GM21423 (cell line): ENCODE measurements around the gene ATP1A1.

Experiments
- ATAC-seq: cut with Tn5 transposase; IDR thresholded peaks from one replicate; pipeline ENCODE4 v1.9.1; 2021; ENCODE audit warnings: mild to moderate bottlenecking, moderate library complexity; ENCODE audit not compliant: unreplicated experiment

Gene ATP1A1

DNA sequence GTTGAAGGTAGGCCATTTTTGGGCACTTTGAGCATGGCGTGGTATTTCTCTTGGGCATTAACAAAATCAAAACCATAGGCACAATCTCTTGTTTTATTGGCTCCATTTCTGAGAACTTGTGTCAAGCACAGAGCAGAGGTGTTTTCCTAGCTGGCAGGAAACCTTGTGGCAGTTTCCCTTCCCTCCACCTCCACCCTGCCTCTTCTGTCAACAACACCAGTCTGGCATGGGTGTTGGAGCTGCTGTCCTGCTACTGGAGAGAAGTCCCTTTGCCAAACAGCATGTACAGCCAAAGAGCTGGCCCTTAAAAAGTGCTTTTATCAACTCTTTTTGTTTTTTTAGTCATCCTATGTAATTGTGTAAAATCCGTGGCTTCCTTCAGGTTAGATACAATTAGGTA, 16.0 kb downstream of the ATP1A1 start:
- ATAC-seq: no peak

DNA sequence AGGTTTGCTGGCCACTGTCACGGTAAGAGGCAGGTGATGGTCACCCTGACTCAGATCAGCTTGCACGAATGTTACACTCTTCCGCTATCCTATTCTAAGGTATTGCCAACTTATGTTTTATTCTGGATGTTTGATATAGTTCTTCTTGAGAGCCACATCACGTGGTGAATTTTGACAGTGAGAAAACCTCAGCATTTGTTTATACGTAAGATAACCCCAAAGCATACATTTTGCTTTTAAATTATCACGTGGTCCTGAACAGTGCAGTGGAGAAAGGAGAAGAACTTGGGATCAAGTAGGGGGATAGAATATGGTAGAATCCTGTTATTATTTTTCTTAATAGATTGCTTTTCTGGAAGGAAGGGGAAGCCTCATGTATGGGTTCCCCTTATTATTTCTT, 16.6 kb downstream of the ATP1A1 start:
- ATAC-seq: no peak

DNA sequence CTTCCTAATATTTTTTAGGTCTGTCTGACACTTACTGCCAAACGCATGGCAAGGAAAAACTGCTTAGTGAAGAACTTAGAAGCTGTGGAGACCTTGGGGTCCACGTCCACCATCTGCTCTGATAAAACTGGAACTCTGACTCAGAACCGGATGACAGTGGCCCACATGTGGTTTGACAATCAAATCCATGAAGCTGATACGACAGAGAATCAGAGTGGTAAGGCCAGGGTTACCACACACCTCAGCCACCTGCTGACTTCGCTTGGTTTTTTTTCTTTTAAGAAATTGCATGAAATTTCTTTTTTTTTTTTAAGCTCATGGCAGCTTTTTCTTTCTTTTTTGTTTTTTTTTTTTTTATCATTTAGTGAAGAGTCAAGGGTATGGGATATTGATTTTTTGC, 17.2 kb downstream of the ATP1A1 start:
- peak; percentile 56 for ATAC-seq

DNA sequence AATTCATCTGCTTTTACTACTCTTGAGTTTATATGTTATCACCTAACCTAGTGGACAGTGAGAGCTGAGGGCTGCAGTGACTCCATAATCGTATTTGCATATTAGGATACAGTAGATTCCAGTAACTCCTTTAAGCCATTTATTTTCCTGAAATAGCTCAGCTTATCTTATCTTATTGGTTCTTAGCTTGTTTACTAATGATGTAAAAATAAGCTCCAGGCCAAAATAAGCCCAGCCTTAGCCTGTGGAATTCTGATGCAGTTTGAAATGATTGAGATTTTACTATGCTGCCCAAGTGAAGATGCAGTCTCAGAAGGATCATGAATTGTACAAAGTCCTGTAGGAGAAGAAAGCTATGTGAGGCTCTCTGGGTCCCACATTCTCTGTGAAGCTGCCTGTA, 18.1 kb downstream of the ATP1A1 start:
- no peak for ATAC-seq

DNA sequence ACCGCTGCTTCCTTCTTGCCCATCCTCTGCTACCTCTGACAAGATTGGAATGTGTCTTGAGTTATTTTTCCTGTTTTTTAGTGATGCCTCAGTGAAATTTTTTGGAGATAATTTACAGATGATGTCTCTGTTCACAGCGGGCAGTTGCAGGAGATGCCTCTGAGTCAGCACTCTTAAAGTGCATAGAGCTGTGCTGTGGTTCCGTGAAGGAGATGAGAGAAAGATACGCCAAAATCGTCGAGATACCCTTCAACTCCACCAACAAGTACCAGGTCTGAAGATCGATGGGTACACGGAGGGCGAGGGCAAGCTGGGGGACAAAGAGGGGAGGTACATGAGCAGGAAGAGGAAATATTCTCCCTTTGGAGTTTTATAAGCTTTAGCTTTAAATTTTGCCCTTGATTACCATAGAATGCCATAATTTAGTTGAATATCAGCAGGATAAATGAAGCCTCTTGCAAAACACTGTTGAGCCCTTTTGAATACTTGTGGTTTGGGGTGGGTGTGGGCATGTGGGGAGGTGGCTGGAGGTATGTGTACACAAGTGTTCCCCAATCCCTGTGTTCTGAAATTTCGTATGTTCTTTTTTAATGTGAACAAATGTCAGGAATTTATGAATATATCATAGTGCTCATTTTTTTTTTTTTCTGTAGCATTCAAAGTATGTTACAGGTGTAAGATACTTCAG, 19.8 kb downstream of the ATP1A1 start:
- no peak for ATAC-seq

DNA sequence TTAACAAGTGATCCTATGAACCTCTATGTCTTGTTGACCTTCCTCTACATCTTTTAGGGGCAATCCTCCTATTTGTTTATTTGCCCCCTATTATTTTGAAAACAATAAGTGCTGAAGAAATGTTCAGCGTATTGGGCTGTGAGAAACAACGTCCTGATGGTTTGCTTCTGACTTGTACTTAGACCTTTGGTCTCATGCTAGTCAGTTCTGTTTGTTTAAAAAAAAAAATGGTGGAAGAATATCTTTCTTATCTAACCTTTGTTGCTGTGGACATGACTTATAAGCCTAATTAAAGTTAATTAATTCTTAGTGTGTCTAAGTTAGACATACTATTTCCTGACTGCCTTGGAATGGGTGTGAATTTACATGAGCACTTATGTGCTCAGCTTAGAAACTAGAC, 20.7 kb downstream of the ATP1A1 start:
- ATAC-seq: no peak

DNA sequence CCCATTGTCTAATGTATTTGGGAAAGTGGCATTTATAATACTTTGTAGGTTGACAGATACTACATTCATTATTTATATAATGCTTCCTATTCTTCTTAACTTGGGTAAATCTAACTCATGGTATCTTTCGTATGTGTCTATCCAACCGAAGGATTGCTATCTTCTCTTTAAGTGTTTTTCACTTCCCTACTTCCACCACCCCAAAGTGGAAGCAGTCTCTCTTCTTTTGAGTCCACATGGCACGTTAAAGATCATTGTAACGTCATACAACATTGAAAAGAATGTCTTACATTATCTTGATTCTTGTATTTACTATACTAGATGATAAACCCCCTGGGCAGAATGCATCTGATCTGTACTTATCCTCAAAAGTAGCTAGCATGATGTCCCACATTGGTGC, 21.2 kb downstream of the ATP1A1 start:
- ATAC-seq: no peak

DNA sequence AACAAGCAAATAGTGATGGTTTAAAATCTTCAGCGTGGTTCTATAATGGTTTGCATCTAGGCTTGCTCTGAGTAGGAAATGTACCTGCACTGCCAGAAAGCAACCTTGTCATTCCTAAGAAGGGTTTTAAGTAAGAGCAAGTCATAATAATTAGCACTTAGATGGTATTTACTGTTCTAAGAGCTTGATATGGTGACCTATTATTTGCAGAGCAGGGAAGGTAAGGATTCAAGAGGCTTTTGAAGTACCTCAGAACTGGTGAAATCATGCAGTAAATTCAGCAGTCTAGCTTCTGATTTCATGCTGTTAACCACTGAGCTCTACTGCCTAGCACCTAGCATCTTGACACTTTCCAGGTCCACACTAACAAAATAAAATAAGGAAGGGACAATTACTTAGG, 23.7 kb downstream of the ATP1A1 start:
- no peak for ATAC-seq

DNA sequence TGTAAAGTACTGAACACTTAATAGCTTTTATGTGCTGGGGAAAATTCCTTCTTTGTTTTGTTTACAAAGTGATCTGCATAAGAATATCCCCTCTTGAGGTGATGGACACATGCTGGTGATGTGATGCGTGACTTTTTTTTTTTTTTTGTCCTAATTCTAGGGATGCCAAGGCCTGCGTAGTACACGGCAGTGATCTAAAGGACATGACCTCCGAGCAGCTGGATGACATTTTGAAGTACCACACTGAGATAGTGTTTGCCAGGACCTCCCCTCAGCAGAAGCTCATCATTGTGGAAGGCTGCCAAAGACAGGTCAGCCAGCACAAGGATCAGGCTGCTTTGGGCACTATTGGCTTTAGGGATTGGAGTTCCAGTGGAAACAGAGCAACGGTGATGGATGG, 24.7 kb downstream of the ATP1A1 start:
- no peak for ATAC-seq

DNA sequence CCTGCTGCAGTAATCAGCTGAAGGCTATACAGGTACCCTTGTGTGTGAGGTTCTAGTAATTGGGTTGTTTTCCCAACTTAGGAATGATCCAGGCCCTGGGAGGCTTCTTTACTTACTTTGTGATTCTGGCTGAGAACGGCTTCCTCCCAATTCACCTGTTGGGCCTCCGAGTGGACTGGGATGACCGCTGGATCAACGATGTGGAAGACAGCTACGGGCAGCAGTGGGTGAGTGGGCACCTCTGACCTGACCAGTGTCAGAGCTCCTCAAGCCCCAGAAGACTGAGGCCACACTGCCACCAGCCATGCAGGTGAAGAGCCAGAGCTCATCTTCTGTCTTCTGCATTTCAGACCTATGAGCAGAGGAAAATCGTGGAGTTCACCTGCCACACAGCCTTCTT, 27.7 kb downstream of the ATP1A1 start:
- ATAC-seq: no peak

DNA sequence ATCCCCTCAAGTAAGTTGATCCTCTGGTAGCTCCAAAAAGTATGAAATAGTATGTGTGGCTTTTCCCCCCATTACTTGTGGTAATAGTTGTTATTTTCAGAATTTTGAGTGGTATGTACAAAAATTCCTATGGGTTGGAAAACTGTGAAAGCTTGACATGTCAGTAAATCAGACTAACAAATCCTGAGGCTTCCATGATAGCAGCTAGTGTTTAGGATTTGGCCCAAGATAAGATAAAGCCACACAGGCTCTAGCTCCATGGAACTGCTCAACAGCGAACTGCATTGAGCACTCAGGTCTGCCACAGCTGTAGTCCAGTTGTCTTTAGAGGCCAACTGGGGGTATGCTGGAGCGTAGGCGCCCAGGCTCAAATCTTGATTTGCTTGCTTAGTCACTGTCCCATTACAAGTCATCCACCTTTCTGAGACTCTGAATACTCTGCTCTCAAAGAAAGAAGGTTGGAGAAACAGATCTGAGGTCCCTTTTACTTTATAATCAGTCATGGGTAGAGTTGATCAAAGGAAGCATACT, 28.7 kb downstream of the ATP1A1 start:
- no peak for ATAC-seq

DNA sequence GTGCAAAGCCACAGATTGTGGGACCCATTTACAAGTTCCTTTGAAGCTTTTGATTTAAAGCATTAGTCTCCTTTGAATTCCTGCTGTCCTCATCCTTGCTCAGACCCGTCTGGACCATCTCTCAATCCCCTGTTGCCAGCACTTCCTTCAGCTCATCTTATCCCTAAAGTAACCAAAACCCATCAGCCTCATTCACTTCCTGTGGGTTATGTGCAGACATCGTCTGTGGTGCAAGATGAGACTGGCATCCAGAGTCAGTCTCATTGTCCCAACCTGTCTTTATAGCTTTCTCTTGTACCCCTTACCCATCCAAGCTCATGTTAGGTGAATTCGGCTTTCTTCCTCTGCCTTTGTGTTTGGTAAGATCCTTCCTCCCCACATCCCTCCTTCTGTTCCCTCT, 29.3 kb downstream of the ATP1A1 start:
- no peak for ATAC-seq

DNA sequence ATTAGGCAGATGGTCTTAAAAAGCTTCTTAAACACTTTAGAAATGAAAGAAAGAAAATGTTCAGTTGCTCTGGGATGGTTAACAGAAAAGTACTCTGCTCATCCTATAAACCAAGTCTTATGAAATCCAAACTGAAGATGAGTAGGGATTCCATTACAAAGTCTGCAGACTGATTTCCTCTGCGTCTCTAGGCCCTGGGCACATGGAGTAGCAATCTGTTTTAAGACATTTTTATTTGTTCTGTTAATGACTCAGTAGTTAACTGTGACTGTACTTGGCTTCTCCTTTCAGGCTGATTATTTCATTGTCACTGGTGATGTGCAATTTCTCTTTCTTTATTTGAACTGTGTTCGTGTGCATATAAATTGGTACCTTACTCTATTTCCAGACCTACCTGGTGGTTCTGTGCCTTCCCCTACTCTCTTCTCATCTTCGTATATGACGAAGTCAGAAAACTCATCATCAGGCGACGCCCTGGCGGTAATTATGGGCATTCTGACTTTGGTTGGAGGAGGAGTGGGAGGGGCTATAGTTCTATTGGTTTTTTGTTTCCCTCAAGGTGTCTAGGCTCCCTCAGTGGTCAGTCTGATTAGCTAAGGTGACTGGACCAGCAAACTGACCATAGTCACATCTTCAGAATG, 30.6 kb downstream of the ATP1A1 start:
- no peak for ATAC-seq

DNA sequence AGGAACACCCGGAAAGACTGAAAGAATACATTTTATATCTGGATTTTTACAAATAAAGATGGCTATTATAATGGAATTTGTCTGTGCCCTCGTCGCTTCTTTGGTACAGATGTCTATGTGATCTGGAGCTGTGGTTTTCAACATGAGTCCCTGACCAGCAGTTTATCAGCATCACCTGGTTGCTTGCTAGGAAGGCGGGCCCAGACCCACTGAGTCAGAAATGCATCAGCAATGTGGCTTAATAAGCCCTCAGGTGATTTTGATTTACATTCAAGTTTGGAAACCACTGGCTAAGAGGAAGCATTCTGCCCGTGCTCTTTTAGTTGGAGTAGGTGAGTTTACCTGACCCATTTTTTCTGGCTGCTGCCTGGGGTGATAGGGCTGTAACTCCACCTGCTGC, 31.7 kb downstream of the ATP1A1 start:
- no peak for ATAC-seq

DNA sequence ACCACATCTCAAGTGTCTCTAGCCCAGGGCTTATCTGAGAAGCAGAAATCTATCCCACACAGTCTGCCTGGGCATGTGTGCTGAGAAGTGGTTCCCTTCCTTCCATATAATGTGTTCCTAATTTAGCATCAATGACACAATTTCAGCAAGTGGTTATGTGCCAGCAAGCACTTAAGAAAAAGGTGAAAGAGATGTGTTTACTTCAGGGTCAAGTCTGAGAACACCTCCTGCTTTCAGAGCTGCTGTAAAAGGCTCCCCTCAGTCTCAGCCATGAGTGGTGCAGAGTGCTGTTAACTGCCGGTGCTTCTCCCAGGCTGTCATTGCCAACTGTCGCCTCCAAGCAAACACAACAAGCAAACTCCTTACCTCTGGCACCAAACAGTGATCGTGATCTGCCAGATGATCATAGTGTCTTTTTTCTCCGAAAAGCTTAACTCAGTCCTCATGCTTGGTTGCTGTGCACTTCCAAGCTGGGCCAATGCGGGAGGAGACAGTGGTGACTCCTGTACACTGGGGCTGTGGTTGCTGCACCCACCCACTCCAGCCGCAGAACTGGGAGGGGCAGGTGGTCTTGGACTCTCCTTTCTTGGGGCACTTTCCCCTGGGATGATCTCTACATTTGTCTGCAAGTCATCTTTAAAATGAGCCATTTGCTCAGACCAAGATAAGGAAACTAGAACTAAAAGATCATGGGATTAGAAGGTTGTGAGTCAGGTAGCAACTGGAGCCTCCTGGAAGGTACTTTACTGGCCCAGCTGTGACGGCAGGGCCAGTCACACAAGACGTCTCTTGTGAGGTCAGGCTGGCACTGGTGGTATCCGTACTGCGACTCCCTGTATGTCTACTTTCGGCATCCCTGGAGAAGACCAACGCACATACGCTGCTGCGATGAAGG, 32.4 kb downstream of the ATP1A1 start:
- no peak for ATAC-seq

DNA sequence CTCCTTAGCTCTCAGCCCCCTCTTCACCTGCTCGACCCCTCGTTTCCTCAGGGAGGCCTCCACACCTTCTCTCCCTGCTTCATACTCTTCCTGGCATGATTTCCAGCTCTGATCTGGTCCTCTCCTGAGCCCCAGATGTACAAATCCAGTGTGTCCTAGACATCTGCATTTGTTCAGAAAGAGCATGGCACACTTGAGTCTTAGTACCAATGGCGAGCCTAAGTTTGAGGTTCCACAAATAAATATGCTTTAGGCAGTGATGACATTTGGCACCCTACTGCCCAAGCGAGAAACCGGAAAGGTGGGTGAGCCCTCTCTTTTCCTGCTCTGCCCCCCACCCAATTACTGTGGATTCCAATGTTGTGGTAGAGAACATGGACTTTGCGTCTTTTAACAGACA, 34.0 kb downstream of the ATP1A1 start:
- ATAC-seq: no peak

DNA sequence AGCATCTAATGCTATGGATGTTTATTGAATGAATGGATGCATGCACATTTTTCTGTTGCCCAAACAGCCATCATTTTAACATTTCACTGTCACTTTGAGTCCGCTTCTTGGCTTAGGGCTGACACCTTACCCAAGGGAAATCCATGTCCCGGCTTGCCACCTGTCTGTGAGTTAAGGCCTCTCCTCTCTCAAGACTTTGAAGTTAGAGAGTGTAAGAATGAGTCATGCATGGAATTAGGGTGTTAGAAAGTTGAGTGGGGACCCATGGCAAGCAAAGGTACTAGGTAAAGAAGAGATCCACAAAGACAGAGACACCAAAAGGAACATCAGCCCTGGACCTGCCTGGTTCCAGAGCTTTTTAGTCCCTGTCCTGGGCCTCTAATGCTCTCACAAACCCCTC, 35.1 kb downstream of the ATP1A1 start:
- no peak for ATAC-seq

DNA sequence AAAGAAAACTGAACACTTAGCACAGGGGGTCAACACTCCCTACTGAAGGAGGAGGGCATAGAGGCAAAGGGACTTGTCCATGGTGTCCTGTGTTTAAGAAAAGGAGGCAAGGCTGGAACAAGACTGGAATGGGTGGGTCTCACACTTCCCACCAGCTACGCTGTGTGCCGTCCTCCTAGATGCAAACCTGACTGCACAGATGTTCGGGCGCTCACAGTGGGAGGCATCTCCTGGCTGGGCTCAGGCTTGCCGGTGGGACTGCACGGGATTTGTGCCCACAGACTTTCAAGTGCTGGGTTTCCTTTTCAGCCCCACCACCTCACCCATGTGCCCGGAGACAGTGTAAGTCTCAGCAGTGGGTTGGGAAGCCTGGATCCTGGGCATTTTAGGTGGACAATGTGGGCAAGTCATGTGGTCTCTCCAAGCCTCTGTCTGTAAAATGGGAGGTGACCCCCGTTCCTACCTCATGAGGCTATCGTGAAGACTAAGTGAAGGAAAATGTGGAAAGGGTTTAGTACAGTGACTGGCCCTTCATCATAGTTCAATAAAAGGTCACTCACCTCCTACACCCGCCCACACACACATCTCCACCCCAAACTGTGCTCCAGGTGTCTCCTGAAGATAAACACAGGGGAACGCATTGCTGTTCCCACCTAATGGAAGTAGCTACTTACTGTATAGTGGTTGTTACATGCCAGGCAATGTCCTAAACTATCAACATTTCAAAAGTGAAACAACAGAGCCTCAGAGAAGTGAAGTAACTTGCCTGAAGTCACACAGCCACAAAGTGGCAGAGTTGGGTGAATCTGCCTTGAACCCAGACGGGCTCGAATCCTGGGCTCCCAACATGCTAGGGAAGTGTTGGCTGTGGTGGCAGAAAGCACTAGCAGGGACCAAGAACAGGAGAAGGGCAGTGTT, 36.0 kb downstream of the ATP1A1 start:
- no peak for ATAC-seq

DNA sequence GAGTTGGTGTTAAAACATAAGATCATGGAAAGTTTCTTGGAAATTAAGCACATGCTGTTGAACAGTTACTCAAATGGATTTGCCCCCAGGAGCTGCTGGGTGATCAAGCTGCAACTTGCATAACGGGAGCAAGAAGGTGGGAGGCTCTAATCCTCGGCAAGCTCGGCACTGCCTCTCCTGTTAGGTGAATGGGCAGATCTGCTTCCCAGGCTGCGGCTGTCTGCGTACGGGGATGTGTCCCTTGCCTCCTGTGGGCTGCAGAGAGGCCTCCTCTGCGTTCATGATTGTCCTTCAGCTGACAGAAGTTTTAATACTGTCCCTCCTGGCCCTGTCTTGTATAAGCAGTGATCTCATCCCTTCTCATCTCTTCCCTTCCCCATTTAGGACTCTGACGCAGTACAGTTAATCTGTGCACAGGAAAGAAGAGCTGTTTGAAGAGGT, 36.7 kb downstream of the ATP1A1 start:
- ATAC-seq: no peak

DNA sequence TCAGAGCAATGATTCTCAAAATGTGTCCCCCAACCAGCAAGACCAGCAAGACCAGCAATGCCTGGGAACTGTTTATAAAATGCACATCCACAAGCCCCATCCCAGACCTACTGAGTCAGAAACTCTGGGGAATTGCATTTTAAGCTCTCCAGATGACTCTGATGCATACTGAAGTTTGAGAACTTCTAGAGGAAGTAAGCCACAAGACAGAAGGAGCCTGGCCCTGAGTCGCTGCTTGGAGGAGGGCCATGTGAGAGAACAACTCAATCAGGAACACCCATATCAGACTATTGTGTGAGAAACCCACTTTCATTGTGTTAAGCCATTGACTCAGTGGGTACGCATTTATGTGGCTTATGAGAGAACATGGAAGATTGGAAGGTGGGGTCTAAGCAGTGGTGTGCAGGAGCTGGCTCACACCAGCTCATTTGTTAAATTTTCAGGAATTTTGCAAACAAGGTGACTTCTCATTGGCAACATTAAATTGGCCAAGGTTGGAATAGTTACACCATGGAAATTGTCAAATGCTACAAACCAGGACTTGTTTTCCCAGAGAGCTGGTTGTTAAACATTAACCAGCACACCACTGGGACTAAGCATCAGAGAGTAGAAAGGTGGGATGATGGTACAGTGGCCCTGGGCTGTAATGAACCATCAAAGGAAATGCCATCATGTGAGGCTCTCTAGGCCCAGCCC, 38.9 kb downstream of the ATP1A1 start:
- no peak for ATAC-seq
